ENCODE results near the gene OPCML.

OPCML gene

DNA sequence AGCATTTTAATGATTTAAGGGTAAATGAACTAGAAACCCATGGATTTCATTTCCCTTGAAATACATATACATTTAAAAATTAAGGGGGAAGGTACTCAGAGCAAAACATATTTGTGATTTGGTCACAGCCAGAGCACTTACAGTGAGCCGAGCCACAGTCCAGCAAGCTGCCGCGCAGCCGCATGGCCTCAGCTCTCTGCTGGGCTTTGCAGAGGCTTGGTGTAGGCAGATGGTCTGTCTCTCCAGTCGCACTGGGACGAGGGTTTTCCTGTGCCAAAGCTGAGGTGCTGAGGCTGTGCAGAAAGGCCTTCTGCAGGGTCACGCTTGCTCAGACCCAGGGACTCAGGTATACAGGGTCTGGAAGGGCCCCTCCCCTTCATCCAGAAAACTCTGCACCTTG, 367.3 kb downstream of the OPCML start:
- no peaks in the 10 kb centered on the region for H3K79me2 ChIP-seq (ENCODE audit: control insufficient read depth, insufficient read depth, low read length, unreplicated experiment)
- H3K27me3 ChIP-seq (ENCODE audit: insufficient read depth, low read length), result no peaks in the 10 kb centered on the region
- H3K4me3 ChIP-seq (ENCODE audit: low read depth, low read length), result no peak overlapping the region
- H2AFZ ChIP-seq (ENCODE audit: low read length, unreplicated experiment), result no peak overlapping the region
- H3K27ac ChIP-seq (ENCODE audit: low read depth, low read length), result no peak overlapping the region
- H3K4me1 ChIP-seq (ENCODE audit: control insufficient read depth, insufficient read depth, low read length, unreplicated experiment), result no peaks in the 10 kb centered on the region
- no peaks in the 10 kb centered on the region for H3K36me3 ChIP-seq (ENCODE audit: insufficient read depth, low read length)

DNA sequence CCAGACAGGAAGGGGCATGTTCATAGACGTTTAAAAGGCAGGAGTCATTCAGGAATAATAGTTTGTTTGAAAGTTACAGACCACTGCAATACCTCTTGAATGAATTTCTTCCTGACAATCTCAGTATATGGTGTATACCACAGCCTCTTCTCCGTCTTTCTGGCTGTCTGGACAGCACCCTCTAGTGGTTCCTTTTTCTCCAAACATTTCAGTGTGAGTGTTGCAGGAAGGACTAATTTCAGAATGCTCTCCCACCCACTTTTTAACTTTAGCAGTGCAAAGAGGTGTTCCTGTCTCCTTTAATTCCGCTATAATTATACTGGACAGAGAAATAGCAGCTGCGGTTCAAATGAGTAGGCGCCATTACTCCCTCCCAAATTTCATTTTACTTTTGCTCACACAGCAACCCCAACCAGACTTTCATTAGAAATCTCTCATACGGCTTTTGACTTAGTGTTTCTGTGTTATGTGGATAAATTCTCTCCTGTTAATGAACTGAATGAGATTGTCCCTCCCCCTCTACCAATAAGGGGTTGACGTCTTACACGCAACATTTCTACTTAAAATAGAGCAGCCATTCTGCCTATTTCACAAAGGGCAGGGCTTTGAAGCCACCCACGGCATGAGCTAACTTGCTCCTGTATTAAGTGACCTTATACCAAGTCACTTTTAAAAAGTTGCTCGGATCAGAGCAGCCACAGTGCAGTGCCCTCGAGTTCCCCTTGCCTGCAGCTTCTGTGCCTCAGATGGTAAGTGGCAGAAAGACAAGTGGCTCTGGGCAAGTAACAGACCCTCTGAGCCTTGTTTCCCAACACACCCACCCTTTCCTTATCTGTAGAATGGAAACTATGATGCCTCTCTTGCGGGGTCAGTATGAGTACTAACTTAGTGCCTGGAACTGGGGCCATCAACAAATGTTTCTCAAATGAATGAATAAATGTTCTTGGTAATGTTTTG, 368.6 kb downstream of the OPCML start:
- H3K4me3 ChIP-seq (ENCODE audit: low read depth, low read length), result no peak overlapping the region
- H3K27me3 ChIP-seq (ENCODE audit: insufficient read depth, low read length), result no peaks in the 10 kb centered on the region
- H3K4me1 ChIP-seq (ENCODE audit: control insufficient read depth, insufficient read depth, low read length, unreplicated experiment), result no peaks in the 10 kb centered on the region
- H2AFZ ChIP-seq (ENCODE audit: low read length, unreplicated experiment), result no peak overlapping the region
- H3K27ac ChIP-seq (ENCODE audit: low read depth, low read length), result no peak overlapping the region
- H3K36me3 ChIP-seq (ENCODE audit: insufficient read depth, low read length), result no peaks in the 10 kb centered on the region
- no peaks in the 10 kb centered on the region for H3K79me2 ChIP-seq (ENCODE audit: control insufficient read depth, insufficient read depth, low read length, unreplicated experiment)

DNA sequence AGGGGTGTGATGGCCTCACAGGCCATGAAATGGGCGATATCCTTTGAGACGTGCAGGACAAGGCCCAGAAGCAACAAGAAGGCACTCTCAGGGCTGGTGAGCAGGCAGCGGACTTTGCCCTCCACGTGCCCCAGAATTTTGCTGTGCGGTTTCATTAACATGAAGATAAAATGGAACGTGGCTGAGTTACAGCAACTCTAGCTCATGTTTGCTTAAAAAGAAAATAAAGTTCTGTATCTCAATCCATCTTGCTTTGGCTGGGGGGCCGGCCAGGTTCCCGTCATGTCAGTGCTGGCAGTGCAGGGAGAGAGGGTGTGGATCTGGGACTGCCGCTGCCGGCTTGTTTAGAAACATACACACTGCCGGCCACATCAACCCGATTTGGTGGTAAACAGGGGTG, 370.1 kb downstream of the OPCML start:
- H3K79me2 ChIP-seq (ENCODE audit: control insufficient read depth, insufficient read depth, low read length, unreplicated experiment), result no peaks in the 10 kb centered on the region
- no peaks in the 10 kb centered on the region for H3K4me1 ChIP-seq (ENCODE audit: control insufficient read depth, insufficient read depth, low read length, unreplicated experiment)
- no peaks in the 10 kb centered on the region for H3K27me3 ChIP-seq (ENCODE audit: insufficient read depth, low read length)
- H3K4me3 ChIP-seq (ENCODE audit: low read depth, low read length), result no peak overlapping the region
- no peak overlapping the region for H2AFZ ChIP-seq (ENCODE audit: low read length, unreplicated experiment)
- no peaks in the 10 kb centered on the region for H3K36me3 ChIP-seq (ENCODE audit: insufficient read depth, low read length)
- H3K27ac ChIP-seq (ENCODE audit: low read depth, low read length), result no peak overlapping the region

DNA sequence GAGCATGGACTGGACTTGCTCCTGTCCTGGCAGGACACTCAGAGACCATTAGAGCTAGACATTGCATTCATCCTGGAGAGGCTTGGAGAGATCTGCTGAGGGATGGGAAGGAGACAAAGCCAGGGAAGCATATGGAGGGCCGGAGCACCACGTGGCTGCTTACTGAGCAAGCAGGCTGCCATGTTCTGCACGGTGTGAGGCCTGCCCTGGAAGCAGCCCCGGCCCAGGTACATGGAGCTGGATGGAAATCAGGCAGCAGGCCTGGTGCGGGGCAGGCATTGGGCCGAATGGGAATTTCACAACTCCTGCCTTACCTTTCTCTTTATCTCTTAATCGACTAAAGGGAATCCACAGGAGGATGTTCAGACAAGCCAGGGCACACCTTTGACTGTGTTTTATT, 371.5 kb downstream of the OPCML start:
- H3K79me2 ChIP-seq (ENCODE audit: control insufficient read depth, insufficient read depth, low read length, unreplicated experiment), result no peaks in the 10 kb centered on the region
- no peak overlapping the region for H3K27ac ChIP-seq (ENCODE audit: low read depth, low read length)
- no peaks in the 10 kb centered on the region for H3K27me3 ChIP-seq (ENCODE audit: insufficient read depth, low read length)
- no peak overlapping the region for H2AFZ ChIP-seq (ENCODE audit: low read length, unreplicated experiment)
- H3K4me3 ChIP-seq (ENCODE audit: low read depth, low read length), result no peak overlapping the region
- no peaks in the 10 kb centered on the region for H3K36me3 ChIP-seq (ENCODE audit: insufficient read depth, low read length)
- no peaks in the 10 kb centered on the region for H3K4me1 ChIP-seq (ENCODE audit: control insufficient read depth, insufficient read depth, low read length, unreplicated experiment)

DNA sequence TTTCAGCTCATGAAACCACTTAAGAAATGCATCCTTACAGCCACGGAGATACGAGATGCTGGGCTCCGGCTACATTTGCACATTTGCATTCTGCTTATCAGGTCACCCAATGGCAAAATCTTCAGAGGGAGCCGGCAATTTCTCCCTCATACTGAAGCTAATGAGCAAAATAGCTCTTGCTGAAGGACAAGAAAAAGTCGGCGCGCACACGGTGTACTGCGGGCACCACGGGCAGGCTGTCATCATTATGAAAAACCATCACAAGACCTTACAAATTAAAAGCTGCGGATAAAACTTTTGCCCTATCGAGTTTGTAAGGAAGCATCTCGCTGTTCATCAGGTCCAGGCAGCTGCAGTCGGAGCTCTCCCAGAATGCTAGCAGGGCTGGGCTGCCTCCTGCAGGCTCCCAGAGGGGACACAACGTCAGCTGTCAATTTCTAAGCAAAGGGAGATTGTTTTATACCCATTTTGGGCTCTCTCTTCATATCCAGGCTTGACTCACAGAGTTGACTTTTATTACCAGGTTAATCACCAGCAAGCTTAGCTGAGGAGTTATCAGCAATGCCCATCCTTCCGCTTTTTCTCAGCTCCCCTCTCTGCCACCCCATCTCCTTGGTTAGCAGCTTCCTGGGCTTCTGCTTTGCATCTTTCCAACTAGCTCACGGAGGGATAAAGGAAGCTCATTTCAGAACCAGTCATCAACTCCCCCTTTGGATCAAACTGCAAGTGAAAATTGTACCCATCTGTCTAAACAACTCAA, 375.1 kb downstream of the OPCML start:
- Histone ChIP-seq H3K27me3 (ENCODE audit: insufficient read depth, low read length) (no peaks in the 10 kb centered on the region), H3K79me2 (ENCODE audit: control insufficient read depth, insufficient read depth, low read length, unreplicated experiment) (no peaks in the 10 kb centered on the region), H3K36me3 (ENCODE audit: insufficient read depth, low read length) (no peaks in the 10 kb centered on the region), H2AFZ (ENCODE audit: low read length, unreplicated experiment) (no peak overlapping the region), H3K27ac (ENCODE audit: low read depth, low read length) (no peak overlapping the region), H3K4me3 (ENCODE audit: low read depth, low read length) (no peak overlapping the region), H3K4me1 (ENCODE audit: control insufficient read depth, insufficient read depth, low read length, unreplicated experiment) (no peaks in the 10 kb centered on the region)

DNA sequence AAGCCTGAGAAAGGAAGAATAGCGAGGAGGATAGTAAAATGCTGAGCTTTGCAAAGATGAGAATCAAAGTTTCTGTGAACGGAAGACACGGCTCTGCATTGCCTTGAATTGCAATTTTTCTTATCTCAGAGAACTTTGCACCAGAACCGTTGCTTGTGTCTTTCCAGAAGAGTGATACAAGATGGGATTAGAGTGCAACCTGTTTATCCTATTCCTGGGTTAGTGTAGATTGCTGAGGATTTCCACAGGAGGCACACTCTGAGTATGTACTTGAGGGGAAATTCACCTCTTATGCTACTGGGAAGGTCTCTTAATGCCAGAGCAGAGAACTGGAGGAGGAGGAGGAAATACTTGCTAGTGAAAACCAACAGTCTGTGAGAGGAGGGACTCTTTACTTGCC, 377.5 kb downstream of the OPCML start:
- Histone ChIP-seq H3K36me3 (ENCODE audit: insufficient read depth, low read length) (no peaks in the 10 kb centered on the region), H3K27ac (ENCODE audit: low read depth, low read length) (no peak overlapping the region), H3K4me1 (ENCODE audit: control insufficient read depth, insufficient read depth, low read length, unreplicated experiment) (no peaks in the 10 kb centered on the region), H2AFZ (ENCODE audit: low read length, unreplicated experiment) (no peak overlapping the region), H3K79me2 (ENCODE audit: control insufficient read depth, insufficient read depth, low read length, unreplicated experiment) (no peaks in the 10 kb centered on the region), H3K4me3 (ENCODE audit: low read depth, low read length) (no peak overlapping the region), H3K27me3 (ENCODE audit: insufficient read depth, low read length) (no peaks in the 10 kb centered on the region)

DNA sequence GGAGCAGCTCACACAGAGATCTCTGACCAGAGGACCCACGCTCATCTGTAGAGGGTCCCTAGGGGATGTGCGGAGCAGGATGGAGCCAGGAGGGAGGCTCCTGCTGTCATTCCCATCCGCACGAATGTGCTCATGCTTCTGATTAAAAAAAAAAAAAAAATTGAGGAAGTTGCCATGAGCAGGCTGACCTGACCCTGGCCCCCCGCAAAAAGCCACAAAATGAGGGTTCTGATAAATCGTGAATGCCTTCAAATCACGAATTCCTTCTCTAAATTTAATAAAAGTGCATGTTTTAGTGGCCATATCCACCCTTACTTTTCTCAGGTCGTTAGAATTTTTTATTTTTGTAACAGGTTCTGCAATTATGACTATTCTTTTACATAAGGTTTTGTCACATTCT, 378.2 kb downstream of the OPCML start:
- no peaks in the 10 kb centered on the region for H3K27me3 ChIP-seq (ENCODE audit: insufficient read depth, low read length)
- H3K79me2 ChIP-seq (ENCODE audit: control insufficient read depth, insufficient read depth, low read length, unreplicated experiment), result no peaks in the 10 kb centered on the region
- H3K36me3 ChIP-seq (ENCODE audit: insufficient read depth, low read length), result no peaks in the 10 kb centered on the region
- no peaks in the 10 kb centered on the region for H3K4me1 ChIP-seq (ENCODE audit: control insufficient read depth, insufficient read depth, low read length, unreplicated experiment)
- no peak overlapping the region for H2AFZ ChIP-seq (ENCODE audit: low read length, unreplicated experiment)
- H3K4me3 ChIP-seq (ENCODE audit: low read depth, low read length), result no peak overlapping the region
- no peak overlapping the region for H3K27ac ChIP-seq (ENCODE audit: low read depth, low read length)

DNA sequence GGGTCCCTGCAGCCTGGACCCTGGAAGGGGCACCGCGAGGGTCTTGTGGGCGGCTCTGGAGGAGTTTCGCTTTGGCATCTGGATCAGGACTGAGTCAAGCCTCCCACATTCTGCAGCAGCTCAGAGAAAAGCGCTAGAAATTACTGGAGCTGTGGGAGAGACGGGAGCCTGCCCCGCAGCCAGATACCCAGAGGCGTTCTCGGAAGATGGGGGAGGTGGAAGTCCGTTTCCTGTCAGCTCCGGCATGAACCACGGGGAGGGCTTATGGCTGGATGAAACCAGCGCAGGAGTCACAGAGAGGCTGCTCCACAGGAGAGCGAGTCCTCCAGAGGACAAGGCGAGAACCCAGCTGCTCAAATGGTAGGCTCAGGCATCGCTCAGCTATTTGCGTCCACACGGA, 379.3 kb downstream of the OPCML start:
- H3K27me3 ChIP-seq (ENCODE audit: insufficient read depth, low read length), result no peaks in the 10 kb centered on the region
- H3K27ac ChIP-seq (ENCODE audit: low read depth, low read length), result no peak overlapping the region
- no peaks in the 10 kb centered on the region for H3K79me2 ChIP-seq (ENCODE audit: control insufficient read depth, insufficient read depth, low read length, unreplicated experiment)
- no peak overlapping the region for H3K4me3 ChIP-seq (ENCODE audit: low read depth, low read length)
- no peaks in the 10 kb centered on the region for H3K4me1 ChIP-seq (ENCODE audit: control insufficient read depth, insufficient read depth, low read length, unreplicated experiment)
- no peak overlapping the region for H2AFZ ChIP-seq (ENCODE audit: low read length, unreplicated experiment)
- H3K36me3 ChIP-seq (ENCODE audit: insufficient read depth, low read length), result no peaks in the 10 kb centered on the region

DNA sequence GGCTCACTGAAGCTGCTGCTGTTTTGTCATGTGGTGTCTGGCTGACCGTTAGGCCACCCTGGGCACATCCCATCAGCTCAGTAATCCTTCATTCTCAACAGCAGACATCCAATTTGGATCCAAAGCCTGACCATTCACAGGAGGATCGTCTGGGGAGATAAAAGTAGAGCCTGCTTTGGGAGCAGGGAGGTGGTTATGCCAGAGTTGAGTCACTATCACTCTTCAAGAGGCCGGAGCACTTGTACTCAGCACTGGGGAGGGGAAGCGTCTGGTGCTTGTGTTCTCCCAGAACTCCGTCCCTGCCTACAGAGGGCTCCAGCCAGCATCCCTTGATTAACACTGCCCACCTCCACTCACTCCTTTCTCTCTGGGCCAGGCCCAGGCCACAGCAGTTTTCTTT, 382.6 kb downstream of the OPCML start:
- no peaks in the 10 kb centered on the region for H3K27me3 ChIP-seq (ENCODE audit: insufficient read depth, low read length)
- no peak overlapping the region for H2AFZ ChIP-seq (ENCODE audit: low read length, unreplicated experiment)
- no peak overlapping the region for H3K27ac ChIP-seq (ENCODE audit: low read depth, low read length)
- no peak overlapping the region for H3K4me3 ChIP-seq (ENCODE audit: low read depth, low read length)
- H3K4me1 ChIP-seq (ENCODE audit: control insufficient read depth, insufficient read depth, low read length, unreplicated experiment), result no peaks in the 10 kb centered on the region
- no peaks in the 10 kb centered on the region for H3K79me2 ChIP-seq (ENCODE audit: control insufficient read depth, insufficient read depth, low read length, unreplicated experiment)
- no peaks in the 10 kb centered on the region for H3K36me3 ChIP-seq (ENCODE audit: insufficient read depth, low read length)

DNA sequence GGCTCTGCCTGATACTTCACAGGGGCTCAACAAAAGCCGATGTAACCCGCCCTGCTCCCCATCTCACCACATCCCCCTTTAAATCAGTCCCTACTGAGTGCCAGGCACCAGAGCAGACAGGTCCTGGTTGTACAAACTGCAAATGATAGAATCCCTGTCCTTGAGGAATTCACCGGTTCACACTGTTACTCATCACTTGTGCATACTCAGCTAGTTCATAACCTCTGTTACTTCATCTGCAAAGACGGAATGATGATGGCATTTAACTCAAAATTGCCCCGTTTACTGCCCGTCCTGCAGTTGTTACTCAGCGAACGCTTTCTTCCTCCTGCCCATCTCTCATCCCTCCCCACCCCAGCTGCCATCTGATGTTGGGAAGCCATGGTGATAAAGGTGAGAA, 384.7 kb downstream of the OPCML start:
- Histone ChIP-seq H3K4me1 (ENCODE audit: control insufficient read depth, insufficient read depth, low read length, unreplicated experiment) (no peaks in the 10 kb centered on the region), H2AFZ (ENCODE audit: low read length, unreplicated experiment) (no peak overlapping the region), H3K79me2 (ENCODE audit: control insufficient read depth, insufficient read depth, low read length, unreplicated experiment) (no peaks in the 10 kb centered on the region), H3K27me3 (ENCODE audit: insufficient read depth, low read length) (no peaks in the 10 kb centered on the region), H3K36me3 (ENCODE audit: insufficient read depth, low read length) (no peaks in the 10 kb centered on the region), H3K27ac (ENCODE audit: low read depth, low read length) (no peak overlapping the region), H3K4me3 (ENCODE audit: low read depth, low read length) (no peak overlapping the region)
